Measurements from ENCODE around the gene CAMK2A.

Gene CAMK2A

DNA sequence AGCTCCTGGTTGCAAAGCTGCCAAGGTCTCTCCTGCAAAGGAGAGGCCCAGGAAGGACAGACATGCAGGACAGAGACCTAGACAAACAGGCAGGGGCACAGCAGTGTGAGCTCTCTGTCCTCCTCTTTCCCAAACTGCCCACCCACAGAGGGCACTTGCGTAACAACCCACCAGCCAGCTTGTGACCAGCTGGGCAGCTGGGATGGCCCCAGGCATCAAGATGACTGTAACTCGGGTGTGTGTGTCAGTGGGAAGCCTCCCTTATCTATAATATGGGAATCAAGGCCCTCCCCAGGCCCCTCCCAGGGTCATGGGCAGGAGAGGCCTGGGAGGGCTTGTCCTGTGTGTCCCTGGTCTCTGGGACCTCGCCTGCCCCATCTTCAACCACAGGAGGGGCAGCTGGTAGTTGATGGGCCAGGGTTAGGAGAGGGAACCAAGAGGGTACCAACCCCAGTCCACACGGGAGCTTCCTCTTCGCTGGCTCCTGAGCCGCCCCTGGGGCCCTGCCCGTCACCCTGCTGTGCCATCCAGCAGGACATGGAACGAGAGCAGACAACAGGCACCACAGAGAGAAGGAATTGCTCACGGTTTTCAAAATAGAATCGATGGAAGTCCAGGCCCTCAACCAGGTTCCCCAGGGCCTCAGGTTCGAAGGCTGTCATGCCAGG, 61.8 kb downstream of the CAMK2A start:
- DNase-seq = no peak

DNA sequence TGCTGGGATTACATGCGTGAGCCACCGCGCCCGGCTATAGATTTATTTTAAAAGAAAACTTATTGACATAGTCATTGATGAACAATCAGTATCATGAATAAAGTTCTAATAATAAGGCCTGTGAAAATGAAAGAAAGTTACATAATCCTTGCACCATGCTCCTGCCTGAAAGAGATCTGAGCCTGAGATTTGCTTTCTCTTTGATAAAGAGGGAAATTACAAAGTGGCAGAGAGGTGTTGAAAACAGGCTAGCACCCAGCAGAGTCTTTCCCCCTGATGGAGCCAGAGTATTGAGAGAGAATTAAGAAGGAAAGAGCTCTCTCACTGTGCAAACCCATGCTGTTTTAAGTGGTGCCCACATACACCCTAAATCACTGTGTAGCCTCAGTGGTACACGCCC, 62.5 kb downstream of the CAMK2A start:
- DNase-seq = no peak

DNA sequence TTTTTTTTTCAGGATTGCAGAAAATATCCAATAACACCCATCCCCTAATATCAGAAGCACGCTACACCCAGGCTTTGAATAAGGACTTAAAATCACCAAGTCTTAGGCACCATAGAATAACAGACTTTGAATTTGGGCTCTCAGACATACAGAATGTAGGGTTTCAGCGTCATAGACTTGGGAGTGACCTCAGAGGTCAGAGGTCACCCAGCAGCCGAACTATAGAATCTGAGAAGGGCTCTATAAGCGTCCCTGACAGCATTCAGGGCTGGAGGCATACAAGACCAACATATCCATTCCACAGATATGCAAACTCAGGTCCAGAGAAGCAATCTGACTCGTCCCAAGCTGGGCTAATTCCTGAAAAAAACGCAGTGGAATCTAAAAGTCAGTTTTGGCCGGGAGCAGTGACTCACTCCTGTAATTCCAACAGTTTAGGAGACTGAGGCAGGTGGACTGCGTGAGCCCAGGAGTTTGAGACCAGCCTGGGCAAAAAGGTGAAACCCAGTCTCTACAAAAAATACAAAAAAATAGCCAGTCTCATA, 65.0 kb downstream of the CAMK2A start:
- no peak for DNase-seq

DNA sequence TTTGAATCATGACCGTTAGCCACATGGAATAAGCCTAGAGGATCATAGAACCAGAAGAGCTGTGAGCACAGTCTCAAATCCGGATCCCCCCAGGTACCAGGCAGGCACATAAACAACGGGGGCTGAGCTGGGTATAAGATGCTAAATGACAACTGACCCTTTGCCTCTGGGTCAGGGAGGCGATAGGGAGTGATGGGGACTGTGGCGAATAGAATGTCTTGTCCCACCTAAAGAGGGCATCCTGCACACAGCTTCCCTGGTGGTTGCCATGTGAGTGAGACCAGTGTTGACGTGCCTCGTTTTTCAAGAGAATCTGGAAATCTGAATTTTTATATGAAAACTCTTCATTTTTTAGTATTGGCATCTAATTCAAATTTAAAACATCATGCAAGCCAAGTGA, 66.1 kb downstream of the CAMK2A start:
- DNase-seq = no peak

DNA sequence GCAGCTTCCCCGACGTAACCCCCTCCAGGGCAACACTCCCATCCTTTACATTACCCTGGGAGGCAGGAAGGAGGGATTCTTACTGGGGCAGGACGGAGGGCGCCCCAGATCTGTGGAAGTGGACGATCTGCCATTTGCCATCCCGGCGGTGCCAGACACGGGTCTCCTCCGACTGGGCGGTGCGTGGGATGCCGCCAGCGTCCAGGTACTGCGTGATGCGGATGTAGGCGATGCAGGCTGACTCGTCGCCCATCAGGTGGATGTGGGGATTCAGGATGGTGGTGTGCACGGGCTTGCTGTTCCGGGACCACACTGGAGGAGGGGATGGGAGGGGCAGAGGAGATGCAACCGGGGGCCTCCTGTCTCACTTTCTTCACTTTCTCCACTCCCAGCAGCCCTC, 66.7 kb downstream of the CAMK2A start:
- no peak for DNase-seq

DNA sequence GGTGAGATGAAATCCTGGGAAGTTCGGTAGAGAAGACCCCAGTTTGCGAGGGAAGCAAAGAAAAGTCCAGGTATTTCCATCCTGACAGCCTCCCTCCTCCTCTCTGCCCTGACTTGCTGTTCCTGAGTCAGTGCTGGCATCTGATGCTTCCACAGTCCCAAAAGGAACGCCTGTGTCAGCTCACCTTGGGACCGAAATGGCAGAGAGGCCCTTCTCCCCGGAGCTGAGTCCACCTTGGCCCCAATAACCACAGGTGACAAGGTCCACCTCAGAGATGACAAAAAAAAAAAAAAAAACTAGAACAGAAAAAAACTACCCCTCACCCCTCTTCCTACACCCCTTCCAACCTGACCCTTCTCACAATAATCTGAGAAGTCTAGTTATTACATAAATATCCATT, 68.1 kb downstream of the CAMK2A start:
- DNase-seq = no peak

DNA sequence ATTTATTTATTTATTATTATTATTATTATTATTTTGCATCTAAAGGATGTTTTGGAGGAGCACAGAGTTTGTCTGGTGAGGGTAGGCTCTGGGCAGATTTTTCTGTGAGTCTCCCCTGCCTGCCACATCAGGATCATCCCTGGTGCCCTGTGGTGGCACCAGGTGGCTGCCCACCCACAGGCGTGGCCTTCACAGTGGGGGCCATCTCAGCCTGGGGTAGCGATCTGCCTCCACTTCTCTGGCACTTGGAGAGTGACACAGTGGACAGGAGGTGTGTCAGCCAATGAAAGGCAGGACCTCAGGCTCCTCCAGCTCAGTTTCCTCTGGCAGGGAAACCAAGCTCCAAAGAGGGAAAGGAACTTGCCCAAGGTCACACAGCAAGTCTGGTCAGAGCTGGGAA, 69.7 kb downstream of the CAMK2A start:
- no peak for DNase-seq

DNA sequence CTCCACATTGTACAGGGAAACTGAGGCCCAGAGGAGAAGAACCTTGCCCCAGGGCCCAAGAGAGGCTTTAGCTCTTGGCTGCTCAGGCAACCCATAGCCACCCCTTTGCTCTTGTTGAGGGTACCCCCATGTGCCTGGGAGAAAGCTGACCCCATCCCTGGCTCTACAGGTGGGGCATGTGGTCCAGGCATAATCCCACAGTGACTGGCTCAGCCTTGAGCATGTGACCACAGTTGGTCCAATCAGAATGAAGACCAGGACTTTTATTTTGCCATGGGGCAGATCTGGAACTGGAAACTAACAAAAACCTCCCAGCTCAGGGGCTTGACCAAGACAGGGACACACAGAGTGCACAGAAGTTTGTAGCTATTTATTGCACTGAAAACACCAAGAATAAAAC, 70.4 kb downstream of the CAMK2A start:
- DNase-seq = no peak

DNA sequence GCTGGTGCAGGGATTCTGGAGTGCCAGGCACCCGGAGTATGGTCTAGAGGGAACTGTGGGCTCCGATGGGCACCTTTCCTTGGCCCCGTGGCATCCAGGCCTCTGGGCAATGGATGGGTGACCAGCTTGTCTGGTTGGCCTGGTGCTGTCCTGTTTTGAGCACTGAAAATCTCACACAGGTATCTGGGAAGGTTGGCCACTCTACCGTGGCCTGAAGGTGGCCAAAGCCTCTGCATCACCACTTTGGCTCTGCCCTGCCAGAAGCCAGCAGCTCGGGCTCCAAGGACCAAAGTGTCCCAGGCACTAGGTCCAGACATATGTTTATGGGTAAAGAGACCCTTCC, 70.9 kb downstream of the CAMK2A start:
- no peak for DNase-seq

DNA sequence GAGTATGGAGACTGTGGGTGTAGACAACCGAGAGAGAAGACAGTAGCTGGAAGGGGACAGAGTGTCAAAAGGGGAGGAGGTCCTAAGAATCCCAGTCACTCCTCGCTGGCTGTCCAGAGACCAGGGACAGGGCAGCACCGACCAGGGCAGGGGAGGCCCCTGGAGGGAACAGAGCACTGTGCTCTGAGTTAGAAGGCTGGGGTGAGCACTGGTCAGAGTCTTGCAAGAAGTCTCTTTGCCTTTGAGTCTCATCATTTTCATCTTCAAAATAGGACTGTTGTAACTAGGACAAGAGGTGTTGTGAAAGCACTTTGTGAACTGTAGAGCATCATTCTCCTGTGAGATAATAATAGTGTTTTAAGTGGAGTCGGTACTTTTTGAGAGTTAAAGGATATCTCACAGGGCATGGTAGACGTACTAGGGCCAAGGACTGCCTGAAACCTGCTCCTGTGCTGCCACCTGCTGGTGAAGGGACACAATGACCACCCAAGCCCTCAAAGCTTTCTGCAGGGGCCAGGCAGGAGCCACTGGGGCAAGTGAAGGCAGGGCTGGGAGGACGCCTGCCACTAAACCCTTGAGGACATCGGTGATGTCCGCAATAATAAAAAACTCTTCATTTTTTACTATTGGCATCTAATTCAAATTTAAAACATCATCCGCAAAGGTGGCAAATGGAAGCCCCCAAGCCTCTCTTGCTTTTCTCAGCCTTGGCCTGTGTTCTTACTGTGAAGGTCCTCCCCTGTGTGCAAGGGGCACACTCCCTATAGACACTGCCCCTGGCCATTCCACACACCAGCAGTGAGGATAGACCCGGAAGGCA, 71.5 kb downstream of the CAMK2A start:
- DNase-seq = peak; percentile 81

DNA sequence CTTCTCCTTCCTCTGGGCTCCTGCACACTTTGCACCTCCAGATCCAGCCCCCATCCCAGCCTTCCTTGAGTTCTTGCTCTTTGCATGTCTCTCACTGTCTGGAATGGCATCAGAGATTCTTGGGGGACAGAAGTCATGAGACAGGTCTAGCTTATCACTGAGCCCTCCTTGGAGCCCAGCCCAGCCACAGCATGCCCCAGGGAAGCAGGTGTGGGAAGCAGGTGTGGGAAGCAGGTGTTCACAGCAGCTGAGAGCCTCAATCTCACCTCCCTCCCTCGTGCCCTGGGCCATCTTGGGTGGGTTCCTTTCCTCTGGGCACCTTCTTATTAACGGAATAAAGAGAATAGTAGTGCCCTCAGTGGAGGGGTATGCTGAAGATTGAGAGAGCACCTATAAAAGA, 72.5 kb downstream of the CAMK2A start:
- no peak for DNase-seq

DNA sequence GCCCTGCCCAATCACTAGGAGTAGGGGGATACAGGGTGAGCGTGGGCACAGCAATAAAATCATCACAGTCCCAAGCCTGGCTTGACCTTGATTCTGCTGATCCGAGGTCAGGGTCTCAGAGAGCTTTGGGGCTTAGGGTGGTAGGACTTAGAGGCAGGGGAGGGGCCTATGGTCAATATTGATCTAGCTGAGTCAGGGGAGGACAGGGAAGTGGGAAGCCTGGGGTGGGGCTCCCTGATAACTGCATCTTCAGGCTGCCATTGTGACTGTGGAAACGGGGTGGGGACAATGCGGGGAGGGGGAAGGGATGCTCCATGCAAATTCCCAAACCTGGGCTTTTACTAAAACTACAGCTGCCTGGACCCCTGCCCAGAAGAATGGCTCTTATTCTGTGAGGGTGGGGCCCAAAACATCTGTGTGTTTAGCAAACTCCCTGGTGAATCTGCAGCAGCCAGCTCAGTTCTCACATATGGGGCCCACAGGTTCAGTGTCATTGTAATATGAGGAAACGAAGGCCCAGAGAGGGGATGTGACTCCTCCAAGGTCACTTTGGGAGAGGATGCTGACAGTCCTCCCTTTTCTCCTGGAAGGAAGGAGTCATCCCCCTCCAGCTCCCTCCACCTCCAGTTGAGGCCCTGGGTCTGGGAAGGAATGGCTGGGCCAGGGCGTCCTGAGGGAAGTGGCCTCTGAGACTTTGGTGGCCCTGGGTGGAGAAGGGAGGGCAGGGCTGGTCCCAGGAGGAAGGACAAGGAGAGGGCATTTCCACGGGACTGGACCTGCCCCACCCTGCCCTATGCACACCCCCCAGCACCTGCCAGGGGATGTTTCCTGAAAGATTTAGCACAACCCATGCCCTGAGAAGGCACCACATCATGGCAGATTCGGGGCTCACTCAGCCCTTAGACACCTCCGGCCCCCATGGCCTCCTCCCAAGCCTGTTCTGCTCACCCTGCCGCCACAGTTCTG, 73.3 kb downstream of the CAMK2A start:
- no peak for DNase-seq

DNA sequence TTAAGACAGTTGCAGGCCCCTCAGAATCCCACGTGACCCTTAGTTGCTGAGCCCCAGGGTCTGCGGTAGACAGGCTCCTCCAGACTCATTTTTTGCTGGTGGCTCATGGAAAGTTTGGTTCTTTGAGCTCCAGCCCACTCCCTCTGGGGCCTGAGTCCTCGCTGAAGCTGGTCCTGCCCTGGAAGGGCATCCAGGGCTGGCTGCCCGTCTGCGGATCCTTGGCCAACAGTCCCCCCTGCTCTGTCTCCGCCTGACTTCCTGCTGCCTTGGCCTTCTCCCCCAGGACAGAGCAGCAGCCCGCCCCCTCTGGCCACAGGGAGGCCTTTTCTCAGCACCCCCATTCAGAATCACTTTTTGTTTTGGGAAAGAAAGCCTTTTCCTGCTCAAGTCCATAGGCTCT, 75.3 kb downstream of the CAMK2A start:
- no peak for DNase-seq

DNA sequence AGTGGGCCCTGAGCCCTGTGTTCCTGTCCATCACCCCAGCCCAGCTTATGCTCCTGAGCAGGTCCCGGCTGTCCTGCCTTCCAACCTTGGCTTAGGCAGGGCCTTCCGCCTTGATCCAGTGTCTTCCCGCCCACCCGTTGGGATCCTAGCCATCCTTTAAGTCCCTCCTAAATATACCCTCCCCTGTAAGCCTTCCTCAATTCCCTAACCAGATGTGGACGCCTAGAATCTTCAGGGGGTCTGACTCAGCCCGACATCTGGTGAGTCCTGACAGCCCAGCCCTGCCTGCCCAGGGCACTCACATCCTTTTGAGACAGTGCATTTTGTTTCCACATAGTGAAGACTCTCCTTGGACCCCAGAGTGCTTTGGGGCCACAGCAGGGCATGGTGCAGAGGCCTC, 76.0 kb downstream of the CAMK2A start:
- DNase-seq = no peak

DNA sequence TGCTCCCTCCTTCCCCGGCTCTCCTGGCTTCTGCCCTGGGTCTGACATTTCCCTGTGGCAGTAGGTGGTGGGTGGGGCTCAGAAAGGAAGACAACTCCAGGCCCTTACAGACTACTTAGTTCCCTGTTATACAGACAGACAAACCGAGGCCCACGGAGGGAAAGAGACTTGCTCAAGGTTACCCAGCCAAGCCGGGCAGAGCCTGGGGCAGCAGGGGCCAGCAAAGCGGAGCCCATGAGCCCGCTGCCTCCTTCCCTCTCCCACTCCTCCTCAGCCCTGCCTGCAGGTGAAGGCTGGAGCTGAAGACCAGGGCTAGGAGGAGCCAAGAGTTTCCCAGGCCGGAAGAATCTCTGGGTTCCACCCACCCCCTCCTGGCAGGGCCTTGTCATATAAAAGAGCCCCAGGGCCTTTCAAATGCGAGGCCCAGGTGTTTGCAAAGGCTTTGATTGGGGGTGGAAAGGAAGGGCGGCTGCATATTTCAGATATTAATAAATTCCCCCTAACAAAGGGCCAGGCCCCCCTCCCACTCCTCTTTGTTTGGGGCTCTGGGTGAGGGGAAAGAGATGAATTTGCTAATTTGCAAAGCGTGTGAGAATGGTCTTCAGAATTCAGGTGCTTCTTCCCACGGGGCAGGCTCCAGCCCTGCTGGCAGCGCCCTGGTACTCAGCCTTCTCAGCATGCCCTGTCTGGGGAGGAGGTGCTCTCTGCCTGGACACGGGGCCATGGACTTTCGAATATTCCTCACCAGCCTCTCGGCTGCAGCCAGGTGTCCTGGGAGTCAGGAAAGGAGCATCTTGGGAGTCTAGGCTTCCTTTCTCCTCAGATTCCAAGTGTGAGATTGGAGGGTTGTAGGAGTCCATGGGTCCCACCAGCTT, 78.2 kb downstream of the CAMK2A start:
- no peak for DNase-seq

DNA sequence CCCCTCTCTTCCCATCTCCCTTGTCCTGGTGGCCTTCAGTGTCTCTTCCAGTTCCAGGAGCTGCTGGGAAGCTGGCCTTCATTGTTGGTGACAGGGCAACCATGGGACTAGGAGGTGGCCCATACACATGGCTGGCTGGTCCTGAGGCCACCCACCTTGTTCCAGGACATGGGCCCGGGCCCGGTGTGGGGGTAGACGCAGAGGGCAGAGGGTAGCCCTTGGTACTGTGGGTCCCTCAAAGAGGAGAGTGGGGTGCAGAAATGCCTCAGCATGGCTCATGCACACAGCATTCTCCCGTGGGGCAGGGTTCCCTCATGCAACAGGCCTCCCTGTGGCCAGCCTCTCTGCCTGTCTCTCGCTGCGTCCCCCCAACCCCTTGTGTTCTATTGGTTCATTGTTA, 78.9 kb downstream of the CAMK2A start:
- DNase-seq = no peak

DNA sequence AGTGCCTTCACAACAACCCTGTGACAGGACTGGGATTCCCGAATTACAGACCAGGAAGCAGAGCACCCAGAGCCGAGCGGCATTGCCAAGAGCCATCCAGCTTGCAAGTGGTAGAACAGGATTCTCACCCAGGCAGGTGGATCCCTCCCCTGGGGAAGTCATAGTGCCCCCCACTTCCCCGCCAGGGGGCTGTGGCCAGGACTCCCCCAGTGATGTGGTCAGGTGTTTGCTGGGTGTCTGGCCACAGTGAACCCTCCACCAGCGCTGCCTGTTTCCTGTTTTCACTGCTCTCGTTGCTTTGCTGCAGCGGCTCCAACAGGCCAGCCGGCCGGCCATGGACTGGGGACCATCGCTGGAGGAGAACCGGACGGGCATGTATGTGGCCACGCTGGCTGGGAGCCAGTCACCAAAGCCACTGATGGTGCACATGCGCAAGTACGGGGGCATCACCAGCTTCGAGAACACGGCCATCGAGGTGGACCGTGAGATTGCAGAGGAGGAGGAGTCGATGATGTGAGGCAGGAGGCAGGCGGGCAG, 80.4 kb downstream of the CAMK2A start:
- DNase-seq = peak; percentile 53

DNA sequence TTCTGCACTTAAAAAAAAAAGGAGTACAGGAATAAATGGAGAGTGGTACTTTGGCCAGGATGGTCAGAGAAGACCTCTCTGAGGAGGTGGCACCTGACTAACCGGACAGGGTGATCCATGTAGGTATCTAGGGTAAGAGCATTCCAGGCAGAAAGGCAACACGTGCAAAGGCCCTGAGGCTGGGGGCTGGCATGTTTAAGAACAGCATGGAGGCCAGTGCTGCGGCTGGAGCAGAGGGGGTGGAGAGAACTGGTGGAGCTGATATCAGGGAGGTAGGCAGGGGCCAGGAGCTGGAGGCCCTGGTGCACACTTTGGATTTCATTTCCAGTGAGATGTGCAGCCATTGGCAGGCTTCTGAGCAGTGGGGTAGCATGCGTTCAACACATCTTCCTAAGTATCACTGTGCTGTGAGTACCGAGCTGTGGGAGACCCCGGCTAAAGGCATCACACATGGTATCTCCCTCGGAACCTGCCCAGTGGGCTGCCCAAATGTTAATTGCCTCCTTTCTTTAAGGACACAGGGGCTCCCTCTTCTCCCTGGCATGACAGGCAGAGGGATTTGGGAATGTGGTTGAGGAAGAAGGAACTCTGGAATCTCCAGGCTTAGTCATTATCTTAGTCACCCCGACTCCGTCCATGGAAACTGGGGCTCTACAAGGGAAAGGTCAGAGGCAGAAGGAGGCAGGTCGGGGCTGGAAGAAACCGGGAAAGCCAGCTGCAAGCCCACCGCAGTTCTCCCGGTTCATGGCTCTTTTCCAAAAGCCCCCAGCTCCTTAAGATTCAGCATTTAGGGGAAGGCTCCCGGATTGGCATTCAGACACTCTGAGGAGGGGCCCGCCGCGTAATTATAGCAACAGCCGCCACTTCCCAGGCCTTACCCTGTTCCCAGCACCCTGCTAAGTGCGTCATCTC, 81.1 kb downstream of the CAMK2A start:
- DNase-seq = no peak

DNA sequence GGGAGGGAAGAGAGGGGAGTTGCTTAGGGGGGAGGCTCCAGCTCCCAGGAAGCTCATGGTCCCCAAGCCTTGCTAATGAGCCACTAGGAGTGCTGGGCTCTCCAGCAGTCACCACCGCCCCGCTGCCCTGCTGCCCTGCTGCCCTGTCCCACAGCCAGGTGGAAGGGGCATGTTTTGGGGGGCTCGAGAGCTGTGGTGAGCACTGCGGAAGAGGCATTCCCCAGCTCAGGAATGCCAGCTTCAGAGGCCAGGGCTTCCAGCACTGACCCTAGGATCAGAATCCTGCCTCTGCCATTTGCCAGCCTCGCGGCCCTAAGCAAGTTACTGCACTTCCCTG, 82.8 kb downstream of the CAMK2A start:
- DNase-seq = no peak

DNA sequence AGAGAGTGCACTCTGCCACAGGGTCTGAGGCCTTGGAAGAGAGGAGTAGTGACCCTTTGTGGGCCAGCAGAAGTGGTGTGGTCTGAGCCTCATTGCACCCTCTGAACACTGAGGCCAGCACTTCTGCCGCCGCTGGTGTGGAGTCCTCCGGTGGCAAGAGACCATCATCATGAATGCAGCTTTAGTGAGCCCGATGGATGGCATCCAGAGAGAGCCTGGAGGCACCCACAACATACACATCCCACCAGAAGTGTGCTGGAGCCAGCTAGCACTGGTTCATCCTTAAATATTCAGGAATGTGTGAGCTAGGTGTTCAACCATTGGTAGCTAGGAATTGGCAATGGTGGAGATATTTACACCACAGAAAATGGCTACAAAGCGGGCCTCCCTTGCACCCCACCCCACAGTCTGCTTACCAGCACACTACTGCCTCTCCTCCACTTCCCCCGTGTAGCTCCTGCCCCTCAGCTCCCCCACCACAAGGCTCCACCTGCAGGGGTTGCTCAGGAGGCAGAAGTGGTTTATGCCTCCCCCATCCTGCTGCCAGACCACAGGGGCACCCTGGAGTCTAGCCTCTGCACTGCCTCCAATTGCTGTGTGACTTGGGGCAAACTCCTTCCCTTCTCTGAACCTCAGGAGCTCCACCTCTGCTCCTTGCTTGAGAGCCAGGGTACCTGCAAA, 83.3 kb downstream of the CAMK2A start:
- no peak for DNase-seq

DNA sequence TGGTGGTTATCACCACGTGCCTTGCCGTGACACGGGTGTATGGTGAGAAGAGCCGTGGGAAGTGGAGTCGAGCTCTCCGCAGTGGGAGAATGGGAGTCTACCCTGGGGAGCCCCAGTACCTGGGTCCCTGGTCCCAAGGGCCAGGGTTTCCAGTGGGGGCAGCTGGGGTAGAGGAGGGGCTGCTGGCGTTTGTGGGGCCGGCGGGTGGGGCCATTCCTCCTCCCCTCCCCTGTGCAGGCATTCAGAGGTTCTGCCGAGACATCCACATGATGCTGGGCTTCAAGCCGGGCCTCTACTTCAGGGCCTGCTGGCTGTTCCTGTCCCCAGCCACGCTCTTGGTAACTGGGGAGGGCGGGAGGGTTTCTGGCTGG, 85.0 kb downstream of the CAMK2A start:
- no peak for DNase-seq
